ENCODE data around the gene CHAT. TPM values are rescaled to one million over a fixed set of nuclear protein-coding genes. Genes with fewer than 3 reads are reported as not detected.

CHAT gene
- total and polyA plus RNA-seq, 7 donors = not detected

- Histone ChIP-seq H3K9me3 (no peaks in the 10 kb centered on the region), H3K4me1 (no peaks in the 10 kb centered on the region), H3K27me3 (ENCODE audit: insufficient read depth in 3 of 3, low read length in 2 of 3) (no peaks in the 10 kb centered on the region), H3K36me3 (ENCODE audit: insufficient read depth in 1 of 2, low read depth in 1 of 2) (no peaks in the 10 kb centered on the region), H3K27ac (no peak overlapping the region), H3K4me3 (no peak overlapping the region)
- DNase-seq (no peak), ATAC-seq (peak; percentile 55 to 69 (median 60))
- intact Hi-C loops (cut with DNase I) = loop anchor here (5.0 to 10.0 kb wide), 2 partner anchors 322 to 634 kb away; no protein-coding TSS in a partner anchor
- peak; percentile 80 for TF ChIP-seq CTCF (IDR thresholded peaks at IDR 0.05)
- WGBS, 3 donors = 40 to 46% (median 41%) methylated on average over 9 of the region's 9 CpGs
Measured at GRCh38 chr10:49592726-49593563, 20.9 kb upstream of the CHAT start.

GRCh38 chr10:49593564-49593875, 20.3 kb upstream of the CHAT start:
- no peak overlapping the region for H3K27ac ChIP-seq
- no peak for ATAC-seq
- H3K36me3 ChIP-seq (ENCODE audit: insufficient read depth in 1 of 2, low read depth in 1 of 2) = no peaks in the 10 kb centered on the region
- TF ChIP-seq CTCF (IDR thresholded peaks at IDR 0.05) = no peak
- no peaks in the 10 kb centered on the region for H3K9me3 ChIP-seq
- H3K4me3 ChIP-seq = no peak overlapping the region
- WGBS, 3 donors = 79 to 82% (median 79%) methylated on average over 6 of the region's 6 CpGs
- H3K27me3 ChIP-seq (ENCODE audit: insufficient read depth in 3 of 3, low read length in 2 of 3) = no peaks in the 10 kb centered on the region
- no peaks in the 10 kb centered on the region for H3K4me1 ChIP-seq
- intact Hi-C loops (cut with DNase I) = loop anchor here (5.0 to 10.0 kb wide), 2 partner anchors 321 to 634 kb away; no protein-coding TSS in a partner anchor
- no peak for DNase-seq

GRCh38 chr10:49593998-49594397, 19.8 kb upstream of the CHAT start:
- WGBS, 3 donors = 65 to 69% (median 68%) methylated on average over 4 of the region's 4 CpGs

GRCh38 chr10:49594594-49594993, 19.2 kb upstream of the CHAT start:
- peak in 1 of 4 donors; percentile 63 for ATAC-seq
- Histone ChIP-seq H3K4me3 (no peak overlapping the region), H3K36me3 (ENCODE audit: insufficient read depth in 1 of 2, low read depth in 1 of 2) (no peaks in the 10 kb centered on the region), H3K4me1 (no peaks in the 10 kb centered on the region), H3K27ac (no peak overlapping the region), H3K27me3 (ENCODE audit: insufficient read depth in 3 of 3, low read length in 2 of 3) (no peaks in the 10 kb centered on the region), H3K9me3 (no peaks in the 10 kb centered on the region)
- 1 to 3% (median 2%) methylated on average over 6 of the region's 6 CpGs for WGBS, 3 donors
- no peak for DNase-seq
- peak; percentile 66 for TF ChIP-seq CTCF (IDR thresholded peaks at IDR 0.05)
- intact Hi-C loops (cut with DNase I) = loop anchor here (5.0 to 10.0 kb wide), 2 partner anchors 320 to 633 kb away; no protein-coding TSS in a partner anchor

More at GRCh38 chr10:49593998-49594397, 19.8 kb upstream of the CHAT start:
- no peaks in the 10 kb centered on the region for H3K36me3 ChIP-seq (ENCODE audit: insufficient read depth in 1 of 2, low read depth in 1 of 2)
- ATAC-seq = no peak
- no peak overlapping the region for H3K4me3 ChIP-seq
- no peaks in the 10 kb centered on the region for H3K9me3 ChIP-seq
- no peaks in the 10 kb centered on the region for H3K4me1 ChIP-seq
- no peak overlapping the region for H3K27ac ChIP-seq
- H3K27me3 ChIP-seq (ENCODE audit: insufficient read depth in 3 of 3, low read length in 2 of 3) = no peaks in the 10 kb centered on the region
- intact Hi-C loops (cut with DNase I) = loop anchor here (5.0 to 10.0 kb wide), 2 partner anchors 321 to 633 kb away; no protein-coding TSS in a partner anchor
- DNase-seq = no peak
- TF ChIP-seq CTCF (IDR thresholded peaks at IDR 0.05) = no peak
